SK-N-SH treated with all-trans-retinoic acid at 6 μM for 48 hours (cell line): ENCODE data around the gene RPL19.
A peak's percentile ranks its signal among the peaks of the same experiment; 100 is the strongest.

ENCODE experiments used
- ATAC-seq: fragments of 200-7000 bp; cut with Tn5 transposase; 3 replicates; pipeline ENCODE4 v1.9.1; 2020; ENCODE audit warnings: mild to moderate bottlenecking, moderate library complexity
- ARNTL ChIP-seq: fragments of 450-650 bp; formaldehyde crosslinking; IDR thresholded peaks from 2 replicates; pipeline ENCODE4 v1.5.0; 2020; ENCODE audit warnings: low read depth, mild to moderate bottlenecking, moderate library complexity, borderline replicate concordance
- CREB5 ChIP-seq: fragments of 250-450 bp; sonication (Bioruptor Pico); IDR thresholded peaks from 2 replicates; pipeline ENCODE4 v1.5.1; 2020; ENCODE audit warnings: low read depth, mild to moderate bottlenecking, moderate library complexity
- CSDC2 ChIP-seq: fragments of 250-450 bp; sonication (Bioruptor Pico); IDR thresholded peaks from 2 replicates; pipeline ENCODE4 v1.5.0; 2020; ENCODE audit warnings: mild to moderate bottlenecking, moderate library complexity
- CSRNP3 ChIP-seq: fragments of 250-450 bp; sonication (Bioruptor Pico); IDR thresholded peaks from 2 replicates; pipeline ENCODE4 v1.5.1; 2021; ENCODE audit warnings: mild to moderate bottlenecking, moderate library complexity
- ESRRG ChIP-seq: fragments of 250-450 bp; sonication (Bioruptor Pico); IDR thresholded peaks from 2 replicates; pipeline ENCODE4 v1.6.1; 2021; ENCODE audit warnings: mild to moderate bottlenecking
- GLIS3 ChIP-seq: fragments of 250-450 bp; sonication (Bioruptor Pico); IDR thresholded peaks from 2 replicates; pipeline ENCODE4 v1.5.0; 2020; ENCODE audit warnings: mild to moderate bottlenecking, moderate library complexity
- ISL1 ChIP-seq: fragments of 250-450 bp; sonication (Bioruptor Pico); IDR thresholded peaks from 2 replicates; pipeline ENCODE4 v2.1.2; 2022; ENCODE audit warnings: mild to moderate bottlenecking, moderate library complexity
- PATZ1 ChIP-seq: fragments of 250-450 bp; sonication (Bioruptor Pico); IDR thresholded peaks from 2 replicates; pipeline ENCODE4 v1.8.0; 2020; ENCODE audit warnings: mild to moderate bottlenecking, moderate library complexity, borderline replicate concordance
- POU6F1 ChIP-seq: fragments of 250-450 bp; sonication (Bioruptor Pico); IDR thresholded peaks from 2 replicates; pipeline ENCODE4 v1.8.0; 2021; ENCODE audit warnings: low read depth, mild to moderate bottlenecking, moderate library complexity, borderline replicate concordance
- PPARA ChIP-seq: fragments of 250-450 bp; sonication (Bioruptor Pico); IDR thresholded peaks from 2 replicates; pipeline ENCODE4 v1.5.0; 2020; ENCODE audit warnings: mild to moderate bottlenecking, borderline replicate concordance
- RARB ChIP-seq: fragments of 250-450 bp; sonication (Bioruptor Pico); IDR thresholded peaks from 2 replicates; pipeline ENCODE4 v1.8.0; 2021; ENCODE audit warnings: mild to moderate bottlenecking, moderate library complexity
- SNAI2 ChIP-seq: fragments of 250-450 bp; sonication (Bioruptor Pico); IDR thresholded peaks from 2 replicates; pipeline ENCODE4 v1.5.0; 2020; ENCODE audit warnings: mild to moderate bottlenecking, moderate library complexity
- TCF4 ChIP-seq: fragments of 250-450 bp; sonication (Bioruptor Pico); IDR thresholded peaks from 2 replicates; pipeline ENCODE4 v1.8.0; 2021; ENCODE audit warnings: mild to moderate bottlenecking, moderate library complexity, borderline replicate concordance
- TOX ChIP-seq: fragments of 250-450 bp; sonication (Bioruptor Pico); IDR thresholded peaks from 2 replicates; pipeline ENCODE4 v1.8.0; 2021; ENCODE audit warnings: mild to moderate bottlenecking, moderate library complexity, borderline replicate concordance
- TSHZ2 ChIP-seq: fragments of 250-450 bp; sonication (Bioruptor Pico); IDR thresholded peaks from 2 replicates; pipeline ENCODE4 v1.5.0; 2020; ENCODE audit warnings: mild to moderate bottlenecking, moderate library complexity
- ZC3H10 ChIP-seq: fragments of 250-450 bp; sonication (Bioruptor Pico); IDR thresholded peaks from 2 replicates; pipeline ENCODE4 v1.5.1; 2021; ENCODE audit warnings: mild to moderate bottlenecking, moderate library complexity
- ZFP3 ChIP-seq: fragments of 250-450 bp; sonication (Bioruptor Pico); IDR thresholded peaks from 2 replicates; pipeline ENCODE4 v1.5.0; 2020; ENCODE audit warnings: mild to moderate bottlenecking, moderate library complexity
- ZFP30 ChIP-seq: fragments of 450-650 bp; formaldehyde crosslinking; IDR thresholded peaks from 2 replicates; pipeline ENCODE4 v1.5.0; 2022; ENCODE audit warnings: mild to moderate bottlenecking, moderate library complexity
- ZNF565 ChIP-seq: fragments of 450-650 bp; formaldehyde crosslinking; conservative IDR thresholded peaks from 2 replicates; pipeline ENCODE4 v1.5.0; 2020; ENCODE audit warnings: low read depth, mild to moderate bottlenecking, moderate library complexity
- ZNF70 ChIP-seq: fragments of 450-650 bp; formaldehyde crosslinking; IDR thresholded peaks from 2 replicates; pipeline ENCODE4 v1.5.0; 2020; ENCODE audit warnings: mild to moderate bottlenecking, moderate library complexity
- ZNF8 ChIP-seq: fragments of 450-650 bp; formaldehyde crosslinking; IDR thresholded peaks from 2 replicates; pipeline ENCODE4 v1.5.0; 2020; ENCODE audit warnings: mild to moderate bottlenecking, moderate library complexity

Gene RPL19

GRCh38 chr17:39208893-39209292 lies 8.8 kb downstream of the RPL19 start:
- no peak for TF ChIP-seq ESRRG (CRISPR knock-in tag)
- TF ChIP-seq, all 23 proteins: peak for 0
- ATAC-seq, result no peak

- ATAC-seq, result peak; percentile 59
- TF ChIP-seq CREB5 (CRISPR knock-in tag), result no peak
- TF ChIP-seq ZC3H10 (CRISPR knock-in tag), result no peak
- no peak for TF ChIP-seq ZNF70
- TF ChIP-seq GLIS3 (CRISPR knock-in tag), result no peak
- no peak for TF ChIP-seq TOX (CRISPR knock-in tag)
- no peak for TF ChIP-seq ZFP30
- TF ChIP-seq CSDC2 (CRISPR knock-in tag), result no peak
- TF ChIP-seq ZFP3 (CRISPR knock-in tag), result no peak
- no peak for TF ChIP-seq SNAI2
- no peak for TF ChIP-seq ZNF565 (CRISPR knock-in tag)
- TF ChIP-seq ZNF8, result no peak
- no peak for TF ChIP-seq POU6F1 (CRISPR knock-in tag)
- no peak for TF ChIP-seq TSHZ2 (CRISPR knock-in tag)
- no peak for TF ChIP-seq ESRRG (CRISPR knock-in tag)
- no peak for TF ChIP-seq ARNTL (CRISPR knock-in tag)
- no peak for TF ChIP-seq PATZ1 (CRISPR knock-in tag)
- no peak for TF ChIP-seq TCF4 (CRISPR knock-in tag)
- TF ChIP-seq RARB (CRISPR knock-in tag), result no peak
These were observed 9.4 kb downstream of the RPL19 start for GRCh38 chr17:39209317-39210092.

- no peak for ATAC-seq
- no peak for TF ChIP-seq ZC3H10 (CRISPR knock-in tag)
- TF ChIP-seq CSRNP3 (CRISPR knock-in tag), result no peak
- TF ChIP-seq TCF4 (CRISPR knock-in tag), result no peak
- TF ChIP-seq PPARA, result no peak
- TF ChIP-seq SNAI2, result no peak
- TF ChIP-seq ZNF565 (CRISPR knock-in tag), result no peak
- no peak for TF ChIP-seq ZNF8
- no peak for TF ChIP-seq ARNTL (CRISPR knock-in tag)
- TF ChIP-seq POU6F1 (CRISPR knock-in tag), result no peak
- TF ChIP-seq ZFP30, result no peak
- no peak for TF ChIP-seq CSDC2 (CRISPR knock-in tag)
- no peak for TF ChIP-seq ZFP3 (CRISPR knock-in tag)
- TF ChIP-seq TSHZ2 (CRISPR knock-in tag), result no peak
- TF ChIP-seq TOX (CRISPR knock-in tag), result no peak
- no peak for TF ChIP-seq ISL1 (CRISPR knock-in tag)
- no peak for TF ChIP-seq CREB5 (CRISPR knock-in tag)
These were observed 10.0 kb downstream of the RPL19 start for GRCh38 chr17:39210093-39210434.
